Muscle layer of duodenum (tissue), 2 donors: ENCODE results near the gene RFTN1.

Experiments
- H3K27ac ChIP-seq: one replicate; pipeline ENCODE4 v1.7.0; 2013; ENCODE audit warnings: mild to moderate bottlenecking, low read length
- H3K27me3 ChIP-seq: one replicate; pipeline ENCODE4 v1.7.0; 2013; ENCODE audit warnings: low read depth, mild to moderate bottlenecking, control low read depth, low read length
- H3K36me3 ChIP-seq, 2 donors: one replicate each; pipeline ENCODE4 v1.7.0; 2013; ENCODE audit warnings: low read length in 2 of 2, control low read depth in 1 of 2, mild to moderate bottlenecking in 1 of 2; ENCODE audit not compliant: insufficient read depth in 2 of 2, control insufficient read depth in 1 of 2
- H3K4me1 ChIP-seq, 2 donors: one replicate each; pipeline ENCODE4 v1.7.0; 2013; ENCODE audit warnings: low read length in 2 of 2, mild to moderate bottlenecking in 2 of 2, control low read depth in 1 of 2, moderate library complexity in 1 of 2; ENCODE audit not compliant: insufficient read depth in 2 of 2, control insufficient read depth in 1 of 2
- H3K4me3 ChIP-seq, 2 donors: one replicate each; pipeline ENCODE4 v1.7.0; 2013; ENCODE audit warnings: low read length in 2 of 2, low read depth in 1 of 2, mild to moderate bottlenecking in 1 of 2
- H3K9me3 ChIP-seq, 2 donors: one replicate each; pipeline ENCODE4 v1.7.0; 2013; ENCODE audit warnings: low read length in 2 of 2, control low read depth in 1 of 2, mild to moderate bottlenecking in 1 of 2; ENCODE audit not compliant: control insufficient read depth in 1 of 2
- donor health status: healthy.

RFTN1 gene

DNA sequence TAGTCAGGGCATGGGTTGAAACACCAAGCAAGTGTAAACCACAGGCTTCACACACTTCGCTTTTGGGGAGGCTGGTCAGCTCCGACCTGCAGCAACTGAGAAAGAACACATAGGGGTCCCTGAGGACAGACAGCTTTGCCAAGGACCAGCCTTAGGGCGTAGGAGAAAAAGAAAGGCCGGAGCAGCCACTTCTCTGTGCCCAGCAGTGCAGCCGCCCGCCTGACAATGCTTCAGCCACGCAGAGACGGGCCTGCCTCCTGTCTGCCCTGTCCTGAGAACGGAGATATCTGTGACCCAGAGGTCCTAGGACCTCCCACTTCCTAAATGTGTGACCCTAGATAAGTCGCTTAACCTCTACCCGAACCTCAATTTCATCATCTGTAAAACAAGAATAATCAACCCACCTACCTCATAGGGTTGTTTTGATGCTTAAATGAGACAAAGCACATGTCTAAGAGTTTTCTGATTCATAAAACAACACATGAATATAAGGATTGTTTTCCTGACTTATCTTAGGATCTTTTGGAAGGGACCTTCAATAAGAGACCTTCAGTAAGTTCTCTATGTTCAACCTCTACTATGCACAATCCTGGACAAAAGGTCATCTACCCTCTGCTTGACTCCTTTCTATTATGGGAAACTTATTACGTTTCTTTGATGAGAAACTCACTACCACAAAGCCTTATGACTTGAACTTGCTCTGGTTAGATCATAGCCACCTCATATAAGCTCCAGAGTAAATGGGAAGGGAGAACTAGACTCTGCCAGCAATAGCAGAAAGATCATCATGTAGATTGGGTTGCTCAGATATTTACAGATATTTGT is 32.9 kb upstream of the RFTN1 start:
- H3K27ac ChIP-seq = no peak overlapping the region
- no peaks in the 10 kb centered on the region for H3K27me3 ChIP-seq
- H3K4me3 ChIP-seq = no peak overlapping the region
- H3K9me3 ChIP-seq = no peaks in the 10 kb centered on the region
- H3K36me3 ChIP-seq = no peaks in the 10 kb centered on the region
- peaks cover 0 to 5% of the 10 kb centered on the region in 2 donors for H3K4me1 ChIP-seq

DNA sequence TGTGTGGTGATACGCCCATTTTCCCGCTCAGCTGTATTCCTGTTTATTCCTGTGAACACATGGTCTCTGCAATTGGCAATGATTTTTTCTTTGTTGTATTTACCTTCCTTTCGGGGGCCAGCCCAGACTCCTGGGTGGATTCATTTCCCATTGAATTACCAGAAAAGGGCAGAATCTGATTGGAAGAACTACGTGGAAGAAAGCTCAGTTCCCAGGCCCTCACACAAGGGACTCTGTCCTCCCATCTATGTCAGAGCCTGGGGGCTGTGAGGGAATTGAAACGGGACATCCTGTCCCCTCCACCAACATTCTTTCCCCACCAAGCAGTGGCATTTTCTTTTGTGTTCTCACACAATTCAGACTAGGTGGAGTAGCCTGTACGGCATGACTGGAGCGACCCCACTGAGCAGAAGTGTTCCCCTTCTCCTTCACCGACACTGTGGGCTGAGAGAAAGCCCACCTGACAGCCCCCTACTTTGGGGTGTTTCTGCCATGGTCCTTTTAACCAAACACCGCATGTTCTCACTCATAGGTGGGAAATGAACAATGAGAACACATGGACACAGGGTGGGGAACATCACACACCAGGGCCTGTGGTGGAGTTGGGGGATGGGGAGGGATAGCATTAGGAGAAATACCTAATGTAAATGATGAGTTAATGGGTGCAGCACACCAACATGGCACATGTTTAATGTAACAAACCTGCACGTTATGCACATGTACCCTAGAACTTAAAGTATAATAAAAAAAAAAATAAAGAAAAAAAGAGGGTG is 32.1 kb upstream of the RFTN1 start:
- Histone ChIP-seq H3K4me1 (peaks cover 0 to 5% of the 10 kb centered on the region in 2 donors), H3K36me3 (no peaks in the 10 kb centered on the region), H3K27me3 (no peaks in the 10 kb centered on the region), H3K9me3 (no peaks in the 10 kb centered on the region), H3K27ac (no peak overlapping the region), H3K4me3 (no peak overlapping the region)

DNA sequence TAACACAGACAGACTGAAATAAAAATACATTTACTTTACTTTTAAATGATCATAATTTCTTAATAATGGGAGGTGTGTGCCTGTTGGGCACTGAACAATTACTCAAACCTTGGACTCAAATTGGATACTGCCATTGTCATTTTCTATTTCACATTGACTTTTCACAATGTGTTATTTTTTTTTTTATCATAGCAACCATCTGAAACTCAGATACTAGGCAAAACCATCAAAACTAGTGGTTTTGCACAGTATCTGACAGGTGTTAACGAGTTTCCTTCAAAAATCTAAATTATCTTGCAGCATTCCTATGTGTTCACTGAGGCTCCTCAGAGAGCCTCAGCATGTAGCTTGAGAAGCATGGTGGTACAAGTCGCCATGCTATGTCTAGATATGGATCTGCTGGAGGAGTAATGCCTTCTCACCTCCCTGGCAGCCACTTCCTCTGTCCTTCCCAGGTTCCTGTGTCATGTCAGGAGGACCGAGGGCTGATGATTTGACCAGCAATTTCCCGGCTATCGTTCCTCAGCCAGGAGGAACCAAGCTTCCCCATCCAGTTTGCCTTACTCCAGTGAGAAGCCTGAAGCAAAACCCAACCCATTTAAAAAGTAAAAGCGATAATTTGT is 29.9 kb upstream of the RFTN1 start:
- H3K27ac ChIP-seq = no peak overlapping the region
- no peaks in the 10 kb centered on the region for H3K4me1 ChIP-seq
- no peaks in the 10 kb centered on the region for H3K27me3 ChIP-seq
- H3K4me3 ChIP-seq = no peak overlapping the region
- H3K36me3 ChIP-seq = no peaks in the 10 kb centered on the region
- H3K9me3 ChIP-seq = no peaks in the 10 kb centered on the region

DNA sequence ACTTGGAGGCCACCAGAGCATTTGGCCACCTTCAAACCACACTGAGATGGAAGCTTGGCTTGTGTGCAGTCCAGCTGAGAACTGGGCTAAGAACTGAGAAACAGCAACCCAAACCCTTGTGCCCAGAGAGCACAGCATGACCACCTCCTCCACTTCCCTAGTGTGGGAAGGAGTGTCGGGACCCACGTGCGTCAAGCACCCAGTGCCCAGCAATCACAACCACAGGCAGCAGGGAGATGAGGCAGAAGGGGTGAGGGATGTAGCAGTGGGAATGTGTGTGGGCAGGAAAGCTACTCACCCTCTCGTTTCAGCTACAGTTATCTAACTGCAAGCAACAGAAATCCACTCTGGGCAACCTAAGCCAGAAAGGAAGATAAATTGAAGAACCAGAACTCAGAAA is 25.0 kb upstream of the RFTN1 start:
- Histone ChIP-seq H3K4me1 (no peaks in the 10 kb centered on the region), H3K36me3 (no peaks in the 10 kb centered on the region), H3K27ac (no peak overlapping the region), H3K9me3 (no peaks in the 10 kb centered on the region), H3K4me3 (no peak overlapping the region), H3K27me3 (no peaks in the 10 kb centered on the region)

DNA sequence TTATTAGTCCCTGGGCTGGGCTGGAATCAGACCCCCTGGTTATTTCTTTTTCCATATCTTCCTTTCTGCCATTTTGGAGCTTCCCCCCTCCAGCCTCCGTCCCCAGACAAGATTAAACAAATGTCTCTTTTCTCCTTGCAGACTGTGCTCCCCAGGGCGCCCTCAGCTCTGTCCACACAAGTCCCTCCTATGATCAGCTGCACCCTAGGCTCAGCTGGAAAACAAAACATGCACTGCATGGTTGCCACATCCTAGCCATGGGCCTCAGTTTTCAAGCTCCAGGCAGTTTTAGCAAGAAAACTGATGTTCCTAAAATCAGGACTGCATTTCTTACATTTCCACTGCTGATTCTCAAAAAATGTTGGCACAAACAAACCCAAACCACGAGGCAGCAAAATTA is 23.5 kb upstream of the RFTN1 start:
- Histone ChIP-seq H3K4me3 (no peak overlapping the region), H3K27me3 (no peaks in the 10 kb centered on the region), H3K36me3 (no peaks in the 10 kb centered on the region), H3K9me3 (no peaks in the 10 kb centered on the region), H3K27ac (no peak overlapping the region), H3K4me1 (no peaks in the 10 kb centered on the region)

DNA sequence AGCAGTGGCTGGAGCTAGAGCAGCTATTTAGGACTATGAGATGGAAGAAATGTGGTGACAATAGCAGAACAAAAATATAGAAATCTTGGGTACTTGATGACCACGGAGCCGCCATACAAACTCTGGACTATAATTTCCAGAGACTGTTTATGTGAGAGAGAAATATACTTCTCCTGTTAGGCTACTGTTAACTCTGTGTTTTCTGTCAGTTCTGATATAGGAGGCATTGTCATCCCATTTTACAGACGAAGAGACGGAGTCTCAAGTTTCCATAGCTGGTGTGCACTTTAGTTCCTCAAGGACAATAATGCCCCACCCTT is 22.8 kb upstream of the RFTN1 start:
- H3K36me3 ChIP-seq = no peaks in the 10 kb centered on the region
- H3K27ac ChIP-seq = no peak overlapping the region
- H3K4me3 ChIP-seq = no peak overlapping the region

DNA sequence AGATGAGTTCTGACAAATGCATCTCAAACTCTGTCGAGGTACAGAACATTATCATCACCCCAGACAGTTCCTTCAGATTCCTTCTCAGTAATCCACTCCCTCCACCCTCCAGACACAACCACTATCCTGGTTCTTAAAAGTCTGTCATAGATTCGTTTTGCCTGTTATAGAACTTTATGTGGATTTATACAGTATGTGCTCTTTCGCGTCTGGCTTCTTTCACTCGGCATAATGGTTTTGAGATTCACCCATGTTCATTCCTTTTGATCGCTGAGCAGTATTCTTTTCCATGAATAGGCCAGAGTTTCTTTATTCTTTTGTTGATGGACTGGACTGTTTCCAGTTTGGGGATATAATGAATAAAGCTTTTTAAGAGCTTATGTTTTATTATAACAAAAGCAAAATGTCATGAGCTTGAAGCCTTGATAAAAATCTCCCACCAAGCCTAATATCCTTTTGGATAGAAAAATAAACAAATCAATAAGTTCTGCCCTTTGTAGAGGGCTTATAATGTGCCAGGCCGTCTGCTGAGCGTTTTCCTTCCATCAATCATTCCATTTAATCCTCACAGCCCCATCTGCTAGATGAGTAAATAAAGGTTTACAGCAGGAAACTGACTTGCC is 21.3 kb upstream of the RFTN1 start:
- Histone ChIP-seq H3K27ac (no peak overlapping the region), H3K36me3 (no peaks in the 10 kb centered on the region), H3K9me3 (no peaks in the 10 kb centered on the region), H3K27me3 (no peaks in the 10 kb centered on the region), H3K4me3 (no peak overlapping the region), H3K4me1 (no peaks in the 10 kb centered on the region)

More for the DNA sequence above, 22.8 kb upstream of the RFTN1 start:
- Histone ChIP-seq H3K4me1 (no peaks in the 10 kb centered on the region), H3K27me3 (no peaks in the 10 kb centered on the region), H3K9me3 (no peaks in the 10 kb centered on the region)

DNA sequence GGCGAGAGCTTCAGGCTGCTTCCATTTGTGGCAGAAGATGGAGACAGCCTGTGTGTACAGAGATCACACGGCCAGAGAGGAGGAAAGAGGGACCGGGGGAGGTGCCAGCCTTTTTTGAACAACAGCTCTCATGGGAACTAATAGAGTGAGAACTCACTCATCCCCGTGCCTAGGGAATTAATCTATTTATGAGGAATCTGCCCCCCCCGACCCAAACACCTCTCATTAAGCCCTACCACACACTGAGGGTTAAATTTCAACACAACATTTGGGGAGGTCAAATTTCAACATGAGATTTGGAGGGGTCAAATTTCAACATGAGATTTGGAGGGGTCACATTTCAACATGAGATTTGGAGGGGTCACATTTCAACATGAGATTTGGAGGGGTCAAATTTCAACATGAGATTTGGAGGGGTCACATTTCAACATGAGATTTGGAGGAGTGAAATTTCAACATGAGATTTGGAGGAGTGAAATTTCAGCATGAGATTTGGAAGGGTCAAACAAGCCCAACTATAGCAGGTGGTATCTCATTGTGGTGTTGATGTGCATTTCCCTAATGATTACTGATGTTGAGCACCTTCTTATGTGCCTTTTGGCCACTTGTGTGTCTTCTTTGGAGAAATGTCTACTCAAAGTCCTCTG is 20.6 kb upstream of the RFTN1 start:
- no peaks in the 10 kb centered on the region for H3K4me1 ChIP-seq
- no peak overlapping the region for H3K4me3 ChIP-seq
- H3K27me3 ChIP-seq = no peaks in the 10 kb centered on the region
- no peak overlapping the region for H3K27ac ChIP-seq
- H3K9me3 ChIP-seq = no peaks in the 10 kb centered on the region
- H3K36me3 ChIP-seq = no peaks in the 10 kb centered on the region

DNA sequence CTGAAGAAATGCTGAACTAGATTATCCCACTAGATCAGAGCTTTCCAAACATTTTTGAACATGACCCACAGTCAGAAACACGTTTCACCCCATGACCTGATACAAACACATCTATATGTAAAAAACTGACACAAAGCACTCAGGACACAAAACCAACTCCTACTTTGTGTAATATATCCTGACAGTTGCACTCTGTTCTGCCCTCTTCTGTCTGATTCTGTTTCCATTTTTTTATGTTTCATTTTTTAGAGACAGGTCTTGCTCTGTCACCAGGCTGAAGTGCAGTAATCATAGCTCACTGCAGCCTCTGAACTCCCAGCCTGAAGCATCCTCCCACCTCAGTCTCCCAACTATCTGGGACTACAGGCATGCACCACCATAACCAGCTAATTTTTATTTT is 15.8 kb upstream of the RFTN1 start:
- no peak overlapping the region for H3K27ac ChIP-seq
- no peaks in the 10 kb centered on the region for H3K4me1 ChIP-seq
- H3K27me3 ChIP-seq = no peaks in the 10 kb centered on the region
- no peaks in the 10 kb centered on the region for H3K36me3 ChIP-seq
- no peak overlapping the region for H3K4me3 ChIP-seq
- peaks cover 0 to 5% of the 10 kb centered on the region in 2 donors for H3K9me3 ChIP-seq

DNA sequence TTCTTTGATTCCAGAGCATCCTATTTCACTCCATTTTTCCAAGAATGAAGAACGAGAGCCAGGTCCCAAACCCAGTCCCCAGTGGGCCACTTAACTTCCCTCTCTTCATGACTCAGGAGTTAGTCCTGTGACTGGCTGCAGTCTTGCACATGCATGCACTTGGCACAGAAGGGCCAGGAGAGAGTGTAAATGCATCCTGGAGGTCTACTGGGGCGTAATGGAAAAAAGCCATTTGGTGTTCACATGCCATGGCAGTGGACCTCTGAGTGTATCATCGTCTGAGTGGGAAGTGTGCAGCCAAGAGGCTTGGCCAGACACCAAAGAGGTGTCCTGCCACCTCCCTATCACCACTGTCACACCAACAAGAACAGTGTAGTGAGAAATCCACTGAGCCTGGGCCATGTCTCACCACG is 15.1 kb upstream of the RFTN1 start:
- no peak overlapping the region for H3K27ac ChIP-seq
- H3K9me3 ChIP-seq = peaks cover 0 to 9% of the 10 kb centered on the region in 2 donors
- H3K27me3 ChIP-seq = no peaks in the 10 kb centered on the region
- H3K4me3 ChIP-seq = no peak overlapping the region
- no peaks in the 10 kb centered on the region for H3K4me1 ChIP-seq
- no peaks in the 10 kb centered on the region for H3K36me3 ChIP-seq

DNA sequence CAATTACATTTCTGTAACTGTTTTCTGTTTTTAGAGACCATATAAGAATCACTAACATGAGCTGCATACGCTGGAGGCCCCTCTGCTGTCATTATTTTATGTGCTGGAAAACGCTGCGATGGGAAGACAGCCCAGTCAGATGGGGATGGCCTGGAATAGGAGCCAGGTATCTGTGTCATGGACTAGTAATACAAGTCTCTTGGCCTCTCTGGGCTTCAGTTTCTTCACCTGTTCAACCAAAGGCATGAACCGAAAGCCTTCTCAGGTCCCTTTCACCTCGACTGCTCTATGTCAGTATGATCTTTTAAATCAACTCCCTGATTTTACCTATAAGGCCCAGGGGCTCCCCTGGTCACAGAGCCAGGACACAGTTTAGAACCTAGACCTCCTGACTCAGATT is 14.6 kb upstream of the RFTN1 start:
- no peak overlapping the region for H3K27ac ChIP-seq

More for the DNA sequence above, 14.6 kb upstream of the RFTN1 start:
- Histone ChIP-seq H3K36me3 (no peaks in the 10 kb centered on the region), H3K4me1 (no peaks in the 10 kb centered on the region), H3K9me3 (peaks cover 0 to 9% of the 10 kb centered on the region in 2 donors), H3K27me3 (no peaks in the 10 kb centered on the region), H3K4me3 (no peak overlapping the region)
